ENCODE data around the gene ABR. TPM values are rescaled to one million over a fixed set of nuclear protein-coding genes. Genes with fewer than 3 reads are reported as not detected.

The ABR gene
- total RNA-seq, 2 donors from 2014 or later = 159 to 200 TPM

- Histone ChIP-seq H3K36me3 (peaks cover 5% of the 10 kb centered on the region), H3K4me1 (ENCODE audit: control insufficient read depth in 1 of 2, low read depth in 2 of 2) (peaks cover 21 to 62% of the 10 kb centered on the region in 2 donors), H3K9me3 (no peaks in the 10 kb centered on the region), H3K4me3 (no peak overlapping the region), H3K27me3 (replicated peaks; ENCODE audit: insufficient read depth) (no peaks in the 10 kb centered on the region), H3K27ac (peak overlapping the region; percentile 90 to 97)
- no peak for DNase-seq (ENCODE audit: low spot score)
- no peak for ATAC-seq (ENCODE audit: insufficient number of reproducible peaks, low FRiP score, low read depth)
- no peak for TF ChIP-seq CTCF (IDR thresholded peaks at IDR 0.05)
Measured at GRCh38 chr17:1021147-1021546, 158.6 kb downstream of the ABR start.

DNA sequence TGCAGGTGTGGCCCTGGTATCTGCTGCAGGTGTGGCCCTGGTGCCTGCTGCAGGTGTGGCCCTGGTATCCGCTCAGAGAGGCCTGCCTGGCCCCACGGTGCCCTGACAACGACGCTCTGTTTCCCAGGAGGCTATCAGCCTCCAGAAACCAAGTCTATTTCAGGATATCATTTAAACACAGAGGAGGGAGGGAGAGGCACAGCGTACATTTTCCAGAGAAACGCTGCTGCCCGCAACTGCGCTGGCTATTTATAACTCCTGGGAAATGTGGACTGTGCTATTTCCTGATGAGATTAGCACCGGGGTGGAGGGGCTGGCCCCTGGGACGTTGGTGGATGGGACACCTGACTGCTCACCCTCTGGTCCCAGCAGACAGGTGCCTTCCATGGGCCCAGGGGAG, 160.3 kb downstream of the ABR start:
- peaks cover 21 to 56% of the 10 kb centered on the region in 2 donors for H3K4me1 ChIP-seq (ENCODE audit: control insufficient read depth in 1 of 2, low read depth in 2 of 2)
- peaks cover 5% of the 10 kb centered on the region for H3K36me3 ChIP-seq
- H3K4me3 ChIP-seq = peak overlapping the region; percentile 60
- H3K27me3 ChIP-seq (replicated peaks; ENCODE audit: insufficient read depth) = no peaks in the 10 kb centered on the region
- no peaks in the 10 kb centered on the region for H3K9me3 ChIP-seq
- peak; percentile 65 for ATAC-seq (ENCODE audit: insufficient number of reproducible peaks, low FRiP score, low read depth)
- no peak for DNase-seq (ENCODE audit: low spot score)
- TF ChIP-seq CTCF (IDR thresholded peaks at IDR 0.05) = no peak
- peak overlapping the region; percentile 90 to 97 for H3K27ac ChIP-seq

GRCh38 chr17:1018547-1018946, 161.2 kb downstream of the ABR start:
- DNase-seq (ENCODE audit: low spot score) (no peak), ATAC-seq (ENCODE audit: insufficient number of reproducible peaks, low FRiP score, low read depth) (no peak)
- Histone ChIP-seq H3K27me3 (replicated peaks; ENCODE audit: insufficient read depth) (no peaks in the 10 kb centered on the region), H3K4me3 (no peak overlapping the region), H3K27ac (peak overlapping the region; percentile 90 to 97), H3K9me3 (no peaks in the 10 kb centered on the region), H3K36me3 (peaks cover 4% of the 10 kb centered on the region), H3K4me1 (ENCODE audit: control insufficient read depth in 1 of 2, low read depth in 2 of 2) (peaks cover 21 to 55% of the 10 kb centered on the region in 2 donors)
- TF ChIP-seq CTCF (IDR thresholded peaks at IDR 0.05) = no peak

GRCh38 chr17:1013729-1014090, 166.1 kb downstream of the ABR start:
- no peak for ATAC-seq (ENCODE audit: insufficient number of reproducible peaks, low FRiP score, low read depth)
- TF ChIP-seq CTCF (IDR thresholded peaks at IDR 0.05) = no peak
- H3K4me1 ChIP-seq (ENCODE audit: control insufficient read depth in 1 of 2, low read depth in 2 of 2) = peaks cover 9 to 25% of the 10 kb centered on the region in 2 donors
- no peaks in the 10 kb centered on the region for H3K27me3 ChIP-seq (replicated peaks; ENCODE audit: insufficient read depth)
- H3K9me3 ChIP-seq = no peaks in the 10 kb centered on the region
- peaks cover 30% of the 10 kb centered on the region for H3K36me3 ChIP-seq
- H3K4me3 ChIP-seq = no peak overlapping the region
- no peak overlapping the region for H3K27ac ChIP-seq
- no peak for DNase-seq (ENCODE audit: low spot score)

GRCh38 chr17:1012823-1013728, 166.7 kb downstream of the ABR start:
- no peak for DNase-seq (ENCODE audit: low spot score)
- TF ChIP-seq CTCF (IDR thresholded peaks at IDR 0.05) = no peak
- Histone ChIP-seq H3K27ac (no peak overlapping the region), H3K9me3 (no peaks in the 10 kb centered on the region), H3K27me3 (replicated peaks; ENCODE audit: insufficient read depth) (no peaks in the 10 kb centered on the region), H3K4me3 (no peak overlapping the region), H3K36me3 (peaks cover 30% of the 10 kb centered on the region), H3K4me1 (ENCODE audit: control insufficient read depth in 1 of 2, low read depth in 2 of 2) (peaks cover 8 to 25% of the 10 kb centered on the region in 2 donors)
- ATAC-seq (ENCODE audit: insufficient number of reproducible peaks, low FRiP score, low read depth) = no peak
